ENCODE results near the gene FEM1B.

Gene FEM1B

DNA sequence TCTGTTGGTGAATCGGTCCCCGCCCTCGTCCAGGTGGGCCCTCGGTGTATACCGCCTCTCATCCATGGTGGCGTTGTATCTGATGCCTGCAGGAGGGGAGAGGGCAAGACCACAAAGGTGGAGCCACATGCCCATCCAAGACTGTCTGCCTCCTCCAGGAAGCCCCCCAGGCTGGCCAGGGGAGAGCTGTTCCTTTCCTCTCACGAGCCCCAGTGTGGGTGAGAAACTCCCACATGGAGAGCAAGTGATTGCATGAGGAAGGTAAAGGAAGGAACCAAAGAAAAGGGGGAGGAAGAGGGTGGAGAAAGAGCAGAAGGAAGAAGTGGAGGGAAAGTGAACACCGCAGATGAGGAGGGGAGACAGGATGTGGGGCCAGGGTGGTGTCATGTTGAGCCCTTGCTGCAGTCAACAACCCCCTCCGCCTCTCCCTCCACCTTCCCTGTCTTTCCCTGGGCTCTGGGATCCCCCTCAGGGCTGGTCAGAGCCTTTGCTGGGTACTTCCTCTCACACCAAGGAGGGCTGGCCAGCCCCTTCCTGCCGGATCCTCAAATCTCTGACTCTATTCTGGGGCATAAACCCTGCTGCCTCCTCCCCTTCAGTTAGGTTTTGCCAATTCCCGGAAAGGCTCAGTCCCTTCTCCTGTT is 49.3 kb downstream of the FEM1B start:
- no peak for DNase-seq (ENCODE audit: low read depth in 2 of 2)

GRCh38 chr15:68328443-68328842 is 50.9 kb downstream of the FEM1B start:
- DNase-seq (ENCODE audit: low read depth in 2 of 2), result no peak

- DNase-seq (ENCODE audit: low read depth in 2 of 2), result no peak
Observed at GRCh38 chr15:68328964-68329363, 51.4 kb downstream of the FEM1B start.

DNA sequence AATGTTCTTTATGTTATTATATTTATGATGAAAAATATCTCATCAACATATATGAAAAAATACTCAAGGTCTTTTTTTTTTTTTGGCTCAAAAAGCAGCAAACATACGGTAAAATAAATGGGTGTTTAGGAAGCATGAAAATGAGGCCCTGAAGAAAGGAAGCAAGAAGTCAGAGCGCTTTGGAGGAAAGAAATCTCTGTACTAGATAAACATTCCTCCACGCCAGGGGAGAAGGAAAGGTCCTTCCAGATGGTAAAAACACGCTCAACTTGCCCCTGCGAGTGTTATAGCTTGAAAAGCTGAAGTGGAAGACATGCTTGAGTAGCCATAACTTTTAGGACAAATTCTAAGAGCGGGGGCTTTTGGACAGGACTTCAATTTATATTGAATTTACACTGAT is 52.9 kb downstream of the FEM1B start:
- DNase-seq (ENCODE audit: low read depth in 2 of 2), result no peak

- DNase-seq (ENCODE audit: low read depth in 2 of 2), result no peak
Observed at GRCh38 chr15:68330901-68331300, 53.4 kb downstream of the FEM1B start.

DNA sequence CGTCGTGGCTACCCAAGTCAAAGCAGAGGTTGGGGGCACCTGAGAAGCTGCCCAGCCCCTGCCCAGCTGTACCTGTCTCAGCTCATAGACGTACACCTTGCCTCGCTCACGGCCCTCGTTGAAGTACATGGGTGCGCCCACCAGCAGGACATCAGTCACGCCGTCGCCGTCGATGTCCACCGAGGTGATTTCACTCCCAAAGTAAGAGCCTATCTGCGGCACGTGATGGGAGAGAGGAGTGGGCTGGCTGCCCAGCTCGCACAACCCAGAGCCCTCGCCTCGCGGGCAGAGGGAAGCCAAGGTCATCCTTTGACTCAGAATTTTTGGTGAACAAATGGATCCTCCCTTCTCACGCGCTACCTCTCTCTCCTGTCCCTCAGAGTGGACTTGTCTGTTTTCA is 54.7 kb downstream of the FEM1B start:
- no peak for DNase-seq (ENCODE audit: low read depth in 2 of 2)

- DNase-seq (ENCODE audit: low read depth in 2 of 2), result no peak
Observed at GRCh38 chr15:68333775-68334470, 56.4 kb downstream of the FEM1B start.

DNA sequence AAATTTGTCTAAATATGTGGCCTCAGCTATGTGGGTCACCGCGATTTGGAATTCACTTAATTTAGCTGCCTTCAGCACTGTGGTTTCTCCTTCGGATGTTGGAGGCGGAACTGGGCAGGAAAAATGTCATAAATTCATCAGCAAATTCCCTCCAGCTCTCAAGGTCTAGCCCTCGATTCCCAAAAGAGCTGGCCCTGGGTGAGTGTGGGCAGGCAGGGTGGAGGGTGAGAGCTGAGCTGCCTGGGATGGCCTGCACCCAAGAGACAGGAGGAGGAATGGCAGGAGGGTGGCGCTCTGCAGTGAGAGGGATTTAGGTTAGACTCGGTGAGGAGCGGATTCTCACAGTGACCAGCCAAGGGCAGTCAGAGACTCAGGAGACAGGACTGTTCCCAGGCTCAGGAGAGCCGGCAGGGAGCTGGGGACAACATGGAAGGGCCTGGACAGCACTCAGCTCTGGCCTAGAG is 57.1 kb downstream of the FEM1B start:
- DNase-seq (ENCODE audit: low read depth in 2 of 2), result no peak

DNA sequence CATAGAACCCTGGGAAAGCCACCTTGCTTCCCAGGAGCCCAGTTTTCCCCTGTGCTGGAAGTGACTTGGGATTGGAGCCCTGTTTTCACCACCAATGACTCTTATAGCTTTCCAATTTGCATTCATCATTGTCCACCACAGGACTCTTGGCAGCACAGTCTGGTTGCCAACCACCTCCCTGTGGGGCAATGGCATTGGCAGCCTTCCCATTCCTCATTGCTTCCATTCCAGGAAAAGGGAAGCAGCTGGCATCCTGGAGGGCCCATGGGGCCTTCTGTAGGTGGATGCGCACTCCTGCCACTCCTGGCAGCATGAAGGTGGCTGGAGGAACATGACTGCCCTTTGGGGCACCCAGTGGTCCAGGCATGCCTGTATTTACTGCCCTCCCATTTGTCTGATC is 57.7 kb downstream of the FEM1B start:
- DNase-seq (ENCODE audit: low read depth in 2 of 2), result no peak

DNA sequence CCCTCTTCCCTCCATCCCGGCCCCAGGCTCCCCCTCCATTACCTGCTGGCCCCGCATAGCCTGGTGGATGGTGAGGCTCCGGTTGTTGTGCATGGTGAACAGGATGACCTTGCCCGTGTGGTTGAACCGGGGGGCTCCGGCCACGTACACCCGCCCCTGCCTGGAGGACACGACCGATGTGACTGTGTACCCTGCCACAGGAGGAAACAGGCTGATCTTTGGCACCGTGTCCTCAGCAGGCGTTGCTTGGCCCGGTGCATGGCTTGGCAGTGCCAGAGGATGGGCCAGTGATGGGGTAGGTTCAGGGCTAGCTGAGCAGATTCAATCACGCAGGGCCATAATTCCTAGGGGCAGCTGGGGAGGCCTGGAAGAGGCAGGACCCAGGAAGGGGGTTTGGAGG is 58.1 kb downstream of the FEM1B start:
- DNase-seq (ENCODE audit: low read depth in 2 of 2), result no peak

GRCh38 chr15:68336516-68336915 is 59.0 kb downstream of the FEM1B start:
- DNase-seq (ENCODE audit: low read depth in 2 of 2), result no peak

DNA sequence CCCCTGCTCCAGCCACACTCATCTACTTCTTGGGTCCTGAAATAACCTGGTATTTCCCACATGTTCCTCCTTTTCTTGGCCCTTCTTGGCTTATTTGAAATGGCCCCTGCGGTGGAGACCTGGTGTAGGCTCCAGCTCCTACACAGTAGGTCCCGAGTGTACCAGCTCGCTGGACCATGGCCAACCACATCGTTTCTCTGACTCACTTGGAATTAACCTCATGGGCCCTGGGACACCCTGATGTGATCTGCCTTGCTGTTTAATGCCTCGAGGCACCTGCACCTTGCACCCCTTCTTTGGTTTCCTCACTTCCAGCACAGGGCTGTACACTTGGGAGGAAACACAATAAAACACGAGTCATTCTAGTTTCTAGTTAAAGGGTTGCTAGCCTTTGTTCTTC is 60.3 kb downstream of the FEM1B start:
- no peak for DNase-seq (ENCODE audit: low read depth in 2 of 2)

- DNase-seq (ENCODE audit: low read depth in 2 of 2), result no peak
Observed at GRCh38 chr15:68339481-68339880, 61.9 kb downstream of the FEM1B start.

- no peak for DNase-seq (ENCODE audit: low read depth in 2 of 2)
Observed at GRCh38 chr15:68340726-68341671, 63.5 kb downstream of the FEM1B start.

GRCh38 chr15:68341760-68342725 is 64.5 kb downstream of the FEM1B start:
- DNase-seq (ENCODE audit: low read depth in 2 of 2), result no peak

- no peak for DNase-seq (ENCODE audit: low read depth in 2 of 2)
Observed at GRCh38 chr15:68343579-68344225, 66.2 kb downstream of the FEM1B start.

- DNase-seq (ENCODE audit: low read depth in 2 of 2), result no peak
Observed at GRCh38 chr15:68344600-68344999, 67.1 kb downstream of the FEM1B start.

All from stimulated activated CD8-positive, alpha-beta memory T cell treated with anti-CD3 and anti-CD28 coated beads, Interleukin-15, amount 100 ng/mL, for 4 hours (primary cell).